GM23338 (cell line): ENCODE measurements around the gene FBLN2. TPM values are rescaled to one million over a fixed set of nuclear protein-coding genes. Genes with fewer than 3 reads are reported as not detected.

Experiments used
- ATAC-seq: fragments of 200-7000 bp; cut with Tn5 transposase; 3 replicates; pipeline ENCODE4 v1.9.1; 2020
- DNase-seq: peaks from one replicate; pipeline ENCODE4 v3.0.0-alpha.2; 2015; ENCODE audit warnings: low spot score
- H2AFZ ChIP-seq: fragments of 200-600 bp; sonication (generic); 2 replicates; pipeline ENCODE4 v1.8.0; 2016; ENCODE audit warnings: antibody characterized with exemption, mild to moderate bottlenecking, moderate library complexity
- H3F3A ChIP-seq: fragments of 200-600 bp; sonication (generic); replicated peaks from 2 replicates; pipeline ENCODE4 v1.8.0; 2017; ENCODE audit warnings: antibody characterized with exemption, mixed run types, low read depth
- H3K27ac ChIP-seq: fragments of 200-600 bp; sonication (generic); 2 replicates; pipeline ENCODE4 v1.6.1; 2016; ENCODE audit warnings: low read depth
- H3K27me3 ChIP-seq: fragments of 200-600 bp; sonication (generic); 2 replicates; pipeline ENCODE4 v1.8.0; 2016; ENCODE audit warnings: mild to moderate bottlenecking, mixed run types, moderate library complexity; ENCODE audit not compliant: insufficient read depth
- H3K36me3 ChIP-seq: fragments of 200-600 bp; sonication (generic); 2 replicates; pipeline ENCODE4 v1.8.0; 2016; ENCODE audit warnings: mild to moderate bottlenecking; ENCODE audit not compliant: insufficient read depth
- H3K4me1 ChIP-seq: fragments of 200-600 bp; sonication (generic); 2 replicates; pipeline ENCODE4 v1.8.0; 2016; ENCODE audit warnings: mild to moderate bottlenecking, moderate library complexity; ENCODE audit not compliant: insufficient read depth
- H3K4me2 ChIP-seq: fragments of 200-600 bp; sonication (generic); 2 replicates; pipeline ENCODE4 v1.7.1; 2017; ENCODE audit warnings: mixed run types
- H3K4me3 ChIP-seq: fragments of 200-600 bp; sonication (generic); 2 replicates; pipeline ENCODE4 v1.6.1; 2016; ENCODE audit warnings: mixed run types
- H3K79me2 ChIP-seq: fragments of 200-600 bp; sonication (generic); replicated peaks from 2 replicates; pipeline ENCODE4 v1.8.0; 2017; ENCODE audit warnings: mild to moderate bottlenecking; ENCODE audit not compliant: insufficient read depth
- H3K9me2 ChIP-seq: fragments of 200-600 bp; sonication (generic); 2 replicates; pipeline ENCODE4 v1.8.0; 2017; ENCODE audit not compliant: insufficient read depth
- H4K20me1 ChIP-seq: fragments of 200-600 bp; sonication (generic); replicated peaks from 2 replicates; pipeline ENCODE4 v1.8.0; 2017; ENCODE audit warnings: mild to moderate bottlenecking; ENCODE audit not compliant: insufficient read depth
- H3K27ac Mint-ChIP-seq: 2 replicates; pipeline ENCODE4 v1.8.0; 2020; ENCODE audit warnings: inconsistent platforms, mild to moderate bottlenecking, moderate library complexity, mixed read lengths
- H3K27me3 Mint-ChIP-seq: 3 replicates; pipeline ENCODE4 v1.8.0; 2022; ENCODE audit warnings: low read depth, mild to moderate bottlenecking, moderate library complexity, mixed read lengths, inconsistent platforms; ENCODE audit not compliant: insufficient read depth, poor library complexity
- H3K36me3 Mint-ChIP-seq: 3 replicates; pipeline ENCODE4 v1.8.0; 2021; ENCODE audit warnings: low read depth, mild to moderate bottlenecking, inconsistent platforms, moderate library complexity, mixed read lengths
- H3K4me1 Mint-ChIP-seq: 3 replicates; pipeline ENCODE4 v1.8.0; 2020; ENCODE audit warnings: mild to moderate bottlenecking, inconsistent platforms, mixed read lengths
- H3K4me3 Mint-ChIP-seq: 3 replicates; pipeline ENCODE4 v1.8.0; 2021; ENCODE audit warnings: moderate library complexity, mild to moderate bottlenecking, inconsistent platforms, mixed read lengths
- H3K9me3 Mint-ChIP-seq: 3 replicates; pipeline ENCODE4 v1.8.0; 2020; ENCODE audit warnings: moderate library complexity, mild to moderate bottlenecking, inconsistent platforms, mixed read lengths
- CREB1 ChIP-seq: fragments of 250-450 bp; sonication (Bioruptor Pico); IDR thresholded peaks from 2 replicates; pipeline ENCODE4 v1.5.0; 2020; ENCODE audit warnings: low read depth, mild to moderate bottlenecking, moderate library complexity
- EZH2 ChIP-seq: fragments of 200-600 bp; sonication (generic); IDR thresholded peaks from one replicate; pipeline ENCODE4 v1.8.0; 2017; ENCODE audit warnings: antibody characterized with exemption, mild to moderate bottlenecking, low read depth; ENCODE audit not compliant: unreplicated experiment
- JUNB ChIP-seq: IDR thresholded peaks from one replicate; pipeline ENCODE4 v1.6.1; 2016; ENCODE audit warnings: antibody characterized with exemption; ENCODE audit not compliant: unreplicated experiment
- POLR2AphosphoS5 ChIP-seq: IDR thresholded peaks from 2 replicates; pipeline ENCODE4 v1.6.1; 2016; ENCODE audit warnings: antibody characterized with exemption, low read depth
- STAT1 ChIP-seq: IDR thresholded peaks from one replicate; pipeline ENCODE4 v1.6.1; 2016; ENCODE audit warnings: antibody characterized with exemption; ENCODE audit not compliant: unreplicated experiment
- ZNF114 ChIP-seq: fragments of 250-450 bp; sonication (Bioruptor Pico); IDR thresholded peaks from 2 replicates; pipeline ENCODE4 v1.5.0; 2020; ENCODE audit warnings: mild to moderate bottlenecking, moderate library complexity
- polyA plus RNA-seq: library from polyadenylated mRNA; unstranded; fragments of >200 nt; fragmentation: Nextera tagmentation; extraction: Ambion mirVana; gene quantifications from 2 replicates; pipeline ENCODE4 v1.2.1, GENCODE V29; 2016
- total RNA-seq: library from RNA; depleted of rRNA; stranded (reverse); fragments of >200 nt; shearing (Covaris generic); gene quantifications from 2 replicates; pipeline ENCODE4 v1.2.3, GENCODE V29; 2014
- TF ChIP-seq, protein P1 (sequence below): fragments of 250-450 bp; sonication (Bioruptor Pico); IDR thresholded peaks from 2 replicates; pipeline ENCODE4 v1.5.0; 2020; ENCODE audit warnings: mild to moderate bottlenecking, moderate library complexity
- TF ChIP-seq, protein P2 (sequence below): IDR thresholded peaks from 2 replicates; pipeline ENCODE4 v1.6.1; 2016; ENCODE audit warnings: antibody characterized with exemption
- TF ChIP-seq, protein P3 (sequence below): IDR thresholded peaks from one replicate; pipeline ENCODE4 v1.6.1; 2018; ENCODE audit warnings: antibody characterized with exemption; ENCODE audit not compliant: unreplicated experiment
- TF ChIP-seq, protein P4 (sequence below), 2 experiments: fragments of 200-600 bp in 1 of 2; sonication (generic) in 1 of 2; conservative IDR thresholded peaks; 2 replicates each; pipeline versions ENCODE4 v1.5.1 to v1.6.1; 2016 to 2017; ENCODE audit warnings: antibody characterized with exemption in 2 of 2, low read depth in 2 of 2, mild to moderate bottlenecking in 2 of 2, moderate library complexity in 1 of 2

Gene FBLN2
- total and polyA plus RNA-seq, 2 experiments from 2014 or later = 18.8 to 26.8 TPM

DNA sequence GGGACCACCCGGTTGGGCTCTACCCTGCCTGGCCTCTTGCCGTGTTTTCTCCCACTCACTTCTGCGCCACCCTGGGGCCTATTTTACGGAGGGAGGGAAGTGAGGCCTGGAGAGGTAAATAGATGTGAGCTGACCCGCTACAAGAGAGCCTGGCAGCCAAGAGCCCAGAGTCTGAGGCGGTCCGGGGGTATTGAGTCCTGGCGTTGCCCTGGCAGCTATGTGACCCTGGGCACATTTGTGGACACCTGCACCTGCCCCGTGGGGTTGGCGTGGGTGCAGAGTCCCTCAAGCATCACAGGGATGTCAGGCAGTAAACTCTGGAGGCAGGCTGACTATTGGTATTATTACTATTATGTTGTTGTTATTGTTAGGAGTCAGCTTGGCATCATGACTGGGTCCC, 85.7 kb downstream of the FBLN2 start:
- Histone ChIP-seq H3K79me2 (no peaks in the 10 kb centered on the region), H3K36me3 (no peaks in the 10 kb centered on the region), H2AFZ (no peak overlapping the region), H3K9me2 (no peaks in the 10 kb centered on the region), H3K27ac (no peak overlapping the region), H3K27me3 (no peaks in the 10 kb centered on the region), H3K4me3 (no peak overlapping the region), H3F3A (no peaks in the 10 kb centered on the region), H3K4me1 (no peaks in the 10 kb centered on the region), H3K4me2 (no peak overlapping the region), H4K20me1 (no peaks in the 10 kb centered on the region)
- Mint-ChIP-seq H3K36me3 (no peaks in the 10 kb centered on the region), H3K4me3 (no peak overlapping the region), H3K4me1 (no peaks in the 10 kb centered on the region), H3K9me3 (no peaks in the 10 kb centered on the region; the same call in 2 of the 3 replicates), H3K27ac (no peak overlapping the region), H3K27me3 (peaks cover 3% of the 10 kb centered on the region)
- TF ChIP-seq JUNB (no peak), ZNF114 (CRISPR knock-in tag) (no peak)
- ATAC-seq (no peak), DNase-seq (no peak)

DNA sequence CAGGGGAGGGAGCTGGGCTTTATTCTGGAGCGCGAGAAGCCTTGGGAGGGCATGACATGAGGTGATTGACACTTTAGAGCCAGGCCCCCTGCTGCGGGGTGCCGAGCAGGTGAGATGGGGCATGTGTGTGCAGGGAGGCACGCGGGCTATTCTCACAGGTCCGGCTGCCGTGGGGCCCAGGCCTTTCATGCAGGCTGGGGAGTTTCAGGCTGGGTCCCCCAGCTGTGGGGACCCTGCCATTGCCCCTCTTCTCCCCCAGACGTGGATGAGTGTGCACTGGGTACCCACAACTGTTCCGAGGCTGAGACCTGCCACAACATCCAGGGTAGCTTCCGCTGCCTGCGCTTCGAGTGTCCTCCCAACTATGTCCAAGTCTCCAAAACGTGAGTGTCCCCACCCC, 87.3 kb downstream of the FBLN2 start:
- H3K79me2 ChIP-seq = no peaks in the 10 kb centered on the region
- H3K4me3 Mint-ChIP-seq = no peak overlapping the region
- H3K4me1 ChIP-seq = no peaks in the 10 kb centered on the region
- no peaks in the 10 kb centered on the region for H3F3A ChIP-seq
- no peak overlapping the region for H3K27ac Mint-ChIP-seq
- H3K27me3 Mint-ChIP-seq = peaks cover 6% of the 10 kb centered on the region
- H3K36me3 ChIP-seq = no peaks in the 10 kb centered on the region
- ATAC-seq = no peak
- H3K27ac ChIP-seq = no peak overlapping the region
- no peaks in the 10 kb centered on the region for H3K9me2 ChIP-seq
- H3K27me3 ChIP-seq = no peaks in the 10 kb centered on the region
- H3K4me3 ChIP-seq = no peak overlapping the region
- no peak for DNase-seq
- no peaks in the 10 kb centered on the region for H3K36me3 Mint-ChIP-seq
- H3K4me2 ChIP-seq = no peak overlapping the region
- no peaks in the 10 kb centered on the region for H3K4me1 Mint-ChIP-seq
- H4K20me1 ChIP-seq = no peaks in the 10 kb centered on the region
- H2AFZ ChIP-seq = no peak overlapping the region
- no peaks in the 10 kb centered on the region; the same call in 2 of the 3 replicates for H3K9me3 Mint-ChIP-seq
- TF ChIP-seq, protein P1, sequence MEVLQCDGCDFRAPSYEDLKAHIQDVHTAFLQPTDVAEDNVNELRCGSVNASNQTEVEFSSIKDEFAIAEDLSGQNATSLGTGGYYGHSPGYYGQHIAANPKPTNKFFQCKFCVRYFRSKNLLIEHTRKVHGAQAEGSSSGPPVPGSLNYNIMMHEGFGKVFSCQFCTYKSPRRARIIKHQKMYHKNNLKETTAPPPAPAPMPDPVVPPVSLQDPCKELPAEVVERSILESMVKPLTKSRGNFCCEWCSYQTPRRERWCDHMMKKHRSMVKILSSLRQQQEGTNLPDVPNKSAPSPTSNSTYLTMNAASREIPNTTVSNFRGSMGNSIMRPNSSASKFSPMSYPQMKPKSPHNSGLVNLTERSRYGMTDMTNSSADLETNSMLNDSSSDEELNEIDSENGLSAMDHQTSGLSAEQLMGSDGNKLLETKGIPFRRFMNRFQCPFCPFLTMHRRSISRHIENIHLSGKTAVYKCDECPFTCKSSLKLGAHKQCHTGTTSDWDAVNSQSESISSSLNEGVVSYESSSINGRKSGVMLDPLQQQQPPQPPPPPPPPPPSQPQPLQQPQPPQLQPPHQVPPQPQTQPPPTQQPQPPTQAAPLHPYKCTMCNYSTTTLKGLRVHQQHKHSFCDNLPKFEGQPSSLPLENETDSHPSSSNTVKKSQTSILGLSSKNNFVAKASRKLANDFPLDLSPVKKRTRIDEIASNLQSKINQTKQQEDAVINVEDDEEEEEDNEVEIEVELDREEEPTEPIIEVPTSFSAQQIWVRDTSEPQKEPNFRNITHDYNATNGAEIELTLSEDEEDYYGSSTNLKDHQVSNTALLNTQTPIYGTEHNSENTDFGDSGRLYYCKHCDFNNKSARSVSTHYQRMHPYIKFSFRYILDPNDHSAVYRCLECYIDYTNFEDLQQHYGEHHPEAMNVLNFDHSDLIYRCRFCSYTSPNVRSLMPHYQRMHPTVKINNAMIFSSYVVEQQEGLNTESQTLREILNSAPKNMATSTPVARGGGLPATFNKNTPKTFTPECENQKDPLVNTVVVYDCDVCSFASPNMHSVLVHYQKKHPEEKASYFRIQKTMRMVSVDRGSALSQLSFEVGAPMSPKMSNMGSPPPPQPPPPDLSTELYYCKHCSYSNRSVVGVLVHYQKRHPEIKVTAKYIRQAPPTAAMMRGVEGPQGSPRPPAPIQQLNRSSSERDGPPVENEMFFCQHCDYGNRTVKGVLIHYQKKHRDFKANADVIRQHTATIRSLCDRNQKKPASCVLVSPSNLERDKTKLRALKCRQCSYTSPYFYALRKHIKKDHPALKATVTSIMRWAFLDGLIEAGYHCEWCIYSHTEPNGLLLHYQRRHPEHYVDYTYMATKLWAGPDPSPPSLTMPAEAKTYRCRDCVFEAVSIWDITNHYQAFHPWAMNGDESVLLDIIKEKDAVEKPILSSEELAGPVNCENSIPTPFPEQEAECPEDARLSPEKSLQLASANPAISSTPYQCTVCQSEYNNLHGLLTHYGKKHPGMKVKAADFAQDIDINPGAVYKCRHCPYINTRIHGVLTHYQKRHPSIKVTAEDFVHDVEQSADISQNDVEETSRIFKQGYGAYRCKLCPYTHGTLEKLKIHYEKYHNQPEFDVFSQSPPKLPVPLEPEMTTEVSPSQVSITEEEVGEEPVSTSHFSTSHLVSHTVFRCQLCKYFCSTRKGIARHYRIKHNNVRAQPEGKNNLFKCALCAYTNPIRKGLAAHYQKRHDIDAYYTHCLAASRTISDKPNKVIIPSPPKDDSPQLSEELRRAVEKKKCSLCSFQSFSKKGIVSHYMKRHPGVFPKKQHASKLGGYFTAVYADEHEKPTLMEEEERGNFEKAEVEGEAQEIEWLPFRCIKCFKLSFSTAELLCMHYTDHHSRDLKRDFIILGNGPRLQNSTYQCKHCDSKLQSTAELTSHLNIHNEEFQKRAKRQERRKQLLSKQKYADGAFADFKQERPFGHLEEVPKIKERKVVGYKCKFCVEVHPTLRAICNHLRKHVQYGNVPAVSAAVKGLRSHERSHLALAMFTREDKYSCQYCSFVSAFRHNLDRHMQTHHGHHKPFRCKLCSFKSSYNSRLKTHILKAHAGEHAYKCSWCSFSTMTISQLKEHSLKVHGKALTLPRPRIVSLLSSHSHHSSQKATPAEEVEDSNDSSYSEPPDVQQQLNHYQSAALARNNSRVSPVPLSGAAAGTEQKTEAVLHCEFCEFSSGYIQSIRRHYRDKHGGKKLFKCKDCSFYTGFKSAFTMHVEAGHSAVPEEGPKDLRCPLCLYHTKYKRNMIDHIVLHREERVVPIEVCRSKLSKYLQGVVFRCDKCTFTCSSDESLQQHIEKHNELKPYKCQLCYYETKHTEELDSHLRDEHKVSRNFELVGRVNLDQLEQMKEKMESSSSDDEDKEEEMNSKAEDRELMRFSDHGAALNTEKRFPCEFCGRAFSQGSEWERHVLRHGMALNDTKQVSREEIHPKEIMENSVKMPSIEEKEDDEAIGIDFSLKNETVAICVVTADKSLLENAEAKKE (CRISPR knock-in tag) = no peak
- TF ChIP-seq STAT1 (no peak), POLR2AphosphoS5 (no peak), CREB1 (no peak), EZH2 (no peak), ZNF114 (CRISPR knock-in tag) (no peak)
- TF ChIP-seq, protein P2, sequence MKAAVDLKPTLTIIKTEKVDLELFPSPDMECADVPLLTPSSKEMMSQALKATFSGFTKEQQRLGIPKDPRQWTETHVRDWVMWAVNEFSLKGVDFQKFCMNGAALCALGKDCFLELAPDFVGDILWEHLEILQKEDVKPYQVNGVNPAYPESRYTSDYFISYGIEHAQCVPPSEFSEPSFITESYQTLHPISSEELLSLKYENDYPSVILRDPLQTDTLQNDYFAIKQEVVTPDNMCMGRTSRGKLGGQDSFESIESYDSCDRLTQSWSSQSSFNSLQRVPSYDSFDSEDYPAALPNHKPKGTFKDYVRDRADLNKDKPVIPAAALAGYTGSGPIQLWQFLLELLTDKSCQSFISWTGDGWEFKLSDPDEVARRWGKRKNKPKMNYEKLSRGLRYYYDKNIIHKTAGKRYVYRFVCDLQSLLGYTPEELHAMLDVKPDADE = no peak
- TF ChIP-seq, protein P3, sequence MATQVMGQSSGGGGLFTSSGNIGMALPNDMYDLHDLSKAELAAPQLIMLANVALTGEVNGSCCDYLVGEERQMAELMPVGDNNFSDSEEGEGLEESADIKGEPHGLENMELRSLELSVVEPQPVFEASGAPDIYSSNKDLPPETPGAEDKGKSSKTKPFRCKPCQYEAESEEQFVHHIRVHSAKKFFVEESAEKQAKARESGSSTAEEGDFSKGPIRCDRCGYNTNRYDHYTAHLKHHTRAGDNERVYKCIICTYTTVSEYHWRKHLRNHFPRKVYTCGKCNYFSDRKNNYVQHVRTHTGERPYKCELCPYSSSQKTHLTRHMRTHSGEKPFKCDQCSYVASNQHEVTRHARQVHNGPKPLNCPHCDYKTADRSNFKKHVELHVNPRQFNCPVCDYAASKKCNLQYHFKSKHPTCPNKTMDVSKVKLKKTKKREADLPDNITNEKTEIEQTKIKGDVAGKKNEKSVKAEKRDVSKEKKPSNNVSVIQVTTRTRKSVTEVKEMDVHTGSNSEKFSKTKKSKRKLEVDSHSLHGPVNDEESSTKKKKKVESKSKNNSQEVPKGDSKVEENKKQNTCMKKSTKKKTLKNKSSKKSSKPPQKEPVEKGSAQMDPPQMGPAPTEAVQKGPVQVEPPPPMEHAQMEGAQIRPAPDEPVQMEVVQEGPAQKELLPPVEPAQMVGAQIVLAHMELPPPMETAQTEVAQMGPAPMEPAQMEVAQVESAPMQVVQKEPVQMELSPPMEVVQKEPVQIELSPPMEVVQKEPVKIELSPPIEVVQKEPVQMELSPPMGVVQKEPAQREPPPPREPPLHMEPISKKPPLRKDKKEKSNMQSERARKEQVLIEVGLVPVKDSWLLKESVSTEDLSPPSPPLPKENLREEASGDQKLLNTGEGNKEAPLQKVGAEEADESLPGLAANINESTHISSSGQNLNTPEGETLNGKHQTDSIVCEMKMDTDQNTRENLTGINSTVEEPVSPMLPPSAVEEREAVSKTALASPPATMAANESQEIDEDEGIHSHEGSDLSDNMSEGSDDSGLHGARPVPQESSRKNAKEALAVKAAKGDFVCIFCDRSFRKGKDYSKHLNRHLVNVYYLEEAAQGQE = no peak
- TF ChIP-seq, protein P4, sequence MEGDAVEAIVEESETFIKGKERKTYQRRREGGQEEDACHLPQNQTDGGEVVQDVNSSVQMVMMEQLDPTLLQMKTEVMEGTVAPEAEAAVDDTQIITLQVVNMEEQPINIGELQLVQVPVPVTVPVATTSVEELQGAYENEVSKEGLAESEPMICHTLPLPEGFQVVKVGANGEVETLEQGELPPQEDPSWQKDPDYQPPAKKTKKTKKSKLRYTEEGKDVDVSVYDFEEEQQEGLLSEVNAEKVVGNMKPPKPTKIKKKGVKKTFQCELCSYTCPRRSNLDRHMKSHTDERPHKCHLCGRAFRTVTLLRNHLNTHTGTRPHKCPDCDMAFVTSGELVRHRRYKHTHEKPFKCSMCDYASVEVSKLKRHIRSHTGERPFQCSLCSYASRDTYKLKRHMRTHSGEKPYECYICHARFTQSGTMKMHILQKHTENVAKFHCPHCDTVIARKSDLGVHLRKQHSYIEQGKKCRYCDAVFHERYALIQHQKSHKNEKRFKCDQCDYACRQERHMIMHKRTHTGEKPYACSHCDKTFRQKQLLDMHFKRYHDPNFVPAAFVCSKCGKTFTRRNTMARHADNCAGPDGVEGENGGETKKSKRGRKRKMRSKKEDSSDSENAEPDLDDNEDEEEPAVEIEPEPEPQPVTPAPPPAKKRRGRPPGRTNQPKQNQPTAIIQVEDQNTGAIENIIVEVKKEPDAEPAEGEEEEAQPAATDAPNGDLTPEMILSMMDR (conservative IDR thresholded peaks at IDR 0.05; ENCODE audit: low read depth in 2 of 2) = no peak
